Glutamatergic neuron (in vitro differentiated cells): ENCODE results near the gene EFCAB7. TPM values are rescaled to one million over a fixed set of nuclear protein-coding genes. Genes with fewer than 3 reads are reported as not detected.

ENCODE experiments used
- DNase-seq: peaks from one replicate; pipeline ENCODE4 v3.0.0; 2022
- H3K27ac Mint-ChIP-seq: one replicate; pipeline ENCODE4 v1.8.0; 2020; ENCODE audit warnings: mild to moderate bottlenecking, mixed read lengths, inconsistent platforms; ENCODE audit not compliant: unreplicated experiment
- H3K27me3 Mint-ChIP-seq: one replicate; pipeline ENCODE4 v1.8.0; 2020; ENCODE audit warnings: mild to moderate bottlenecking, moderate library complexity, mixed read lengths, inconsistent platforms; ENCODE audit not compliant: unreplicated experiment
- H3K36me3 Mint-ChIP-seq: one replicate; pipeline ENCODE4 v1.8.0; 2020; ENCODE audit warnings: mild to moderate bottlenecking, mixed read lengths, inconsistent platforms; ENCODE audit not compliant: unreplicated experiment
- H3K4me1 Mint-ChIP-seq: one replicate; pipeline ENCODE4 v1.8.0; 2020; ENCODE audit warnings: mild to moderate bottlenecking, low read depth, mixed read lengths, inconsistent platforms; ENCODE audit not compliant: unreplicated experiment
- H3K4me3 Mint-ChIP-seq: one replicate; pipeline ENCODE4 v1.8.0; 2020; ENCODE audit warnings: mild to moderate bottlenecking, mixed read lengths, inconsistent platforms; ENCODE audit not compliant: unreplicated experiment
- H3K9me3 Mint-ChIP-seq: one replicate; pipeline ENCODE4 v1.8.0; 2020; ENCODE audit warnings: mild to moderate bottlenecking, moderate library complexity, mixed read lengths, inconsistent platforms; ENCODE audit not compliant: unreplicated experiment
- CTCF ChIP-seq: fragments of 200-600 bp; sonication (generic); IDR thresholded peaks from one replicate; pipeline ENCODE4 v1.5.0; 2021; ENCODE audit not compliant: partially characterized antibody, unreplicated experiment
- total RNA-seq: library from RNA; stranded (reverse); fragmentation: NEBNext Ultra II Directional; extraction: Animal tissue kit (Norgen Biotek cat#: 25700); gene quantifications from one replicate; pipeline ENCODE4 v1.2.1, GENCODE V29; 2021; ENCODE audit not compliant: unreplicated experiment

Gene EFCAB7
- total RNA-seq, 1 donor from 2014 or later: 6.6 TPM

DNA sequence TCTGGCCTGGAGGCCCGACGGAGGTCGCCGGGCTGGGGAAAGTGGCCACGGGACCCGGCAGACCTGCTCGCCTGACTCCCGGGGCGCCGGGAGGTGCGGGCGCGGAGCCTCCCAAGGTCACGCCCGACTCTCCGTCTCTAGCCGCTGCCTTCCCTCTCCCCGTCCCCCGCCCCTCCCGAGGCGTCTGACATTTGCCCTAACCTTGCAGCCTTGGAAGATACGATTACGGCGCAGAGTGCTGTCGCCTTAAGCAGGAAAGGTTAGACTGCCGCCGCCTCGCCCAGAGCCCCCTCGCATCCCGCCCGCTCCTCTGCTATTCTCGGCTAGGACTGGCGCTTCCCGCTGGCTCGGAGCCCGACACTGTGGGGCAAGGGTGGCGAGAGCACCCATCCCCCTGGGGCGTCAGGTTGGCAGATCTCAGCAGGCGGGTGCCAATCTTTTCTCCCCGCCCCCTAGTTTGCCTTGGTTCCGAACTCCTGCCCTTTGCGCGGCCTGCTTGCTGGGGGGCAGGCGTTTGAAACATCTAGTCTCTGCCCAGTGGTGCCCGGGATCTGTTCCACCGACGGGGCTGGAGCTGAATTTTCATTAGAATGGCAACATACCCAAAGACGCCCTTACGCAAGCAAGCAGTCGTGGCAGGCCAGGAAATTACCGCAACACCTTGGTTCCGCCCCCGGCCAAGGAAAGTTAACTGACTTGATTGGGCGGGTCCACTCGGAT lies 70.7 kb downstream of the EFCAB7 start:
- Mint-ChIP-seq H3K27ac (no peak overlapping the region), H3K4me3 (peak overlapping the region; percentile 85), H3K4me1 (no peaks in the 10 kb centered on the region), H3K36me3 (no peaks in the 10 kb centered on the region), H3K9me3 (no peaks in the 10 kb centered on the region), H3K27me3 (peaks cover 5% of the 10 kb centered on the region)
- TF ChIP-seq CTCF: no peak
- peak; percentile 71 for DNase-seq

DNA sequence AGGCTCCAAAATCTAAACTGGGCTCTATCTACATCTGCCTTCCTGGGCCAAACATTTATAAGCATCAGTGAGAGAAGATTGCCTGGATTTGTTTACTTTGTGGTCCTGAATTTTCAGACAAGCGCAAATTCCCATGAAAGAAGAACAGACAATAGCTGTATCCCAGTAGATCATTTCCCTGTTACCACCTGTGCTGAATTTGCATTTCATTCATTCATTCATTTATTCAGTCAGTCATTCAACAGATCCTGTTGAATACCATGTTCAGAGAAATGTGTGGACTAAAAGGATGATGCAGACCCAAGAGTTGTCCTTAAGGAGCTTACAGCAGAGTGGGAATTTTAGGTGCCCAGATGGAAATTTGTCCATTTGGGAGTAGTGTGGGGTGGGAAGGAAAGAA lies 72.1 kb downstream of the EFCAB7 start:
- TF ChIP-seq CTCF: no peak
- no peak overlapping the region for H3K4me3 Mint-ChIP-seq
- H3K36me3 Mint-ChIP-seq: no peaks in the 10 kb centered on the region
- no peaks in the 10 kb centered on the region for H3K4me1 Mint-ChIP-seq
- no peak overlapping the region for H3K27ac Mint-ChIP-seq
- no peaks in the 10 kb centered on the region for H3K9me3 Mint-ChIP-seq
- no peak for DNase-seq
- peaks cover 5% of the 10 kb centered on the region for H3K27me3 Mint-ChIP-seq

GRCh38 chr1:63599799-63600198 lies 76.5 kb downstream of the EFCAB7 start:
- H3K4me1 Mint-ChIP-seq: no peaks in the 10 kb centered on the region
- no peaks in the 10 kb centered on the region for H3K9me3 Mint-ChIP-seq
- H3K27ac Mint-ChIP-seq: no peak overlapping the region
- no peak for DNase-seq
- TF ChIP-seq CTCF: no peak
- H3K36me3 Mint-ChIP-seq: no peaks in the 10 kb centered on the region
- H3K27me3 Mint-ChIP-seq: no peaks in the 10 kb centered on the region
- no peak overlapping the region for H3K4me3 Mint-ChIP-seq

- Mint-ChIP-seq H3K27ac (no peak overlapping the region), H3K4me1 (no peaks in the 10 kb centered on the region), H3K36me3 (no peaks in the 10 kb centered on the region), H3K9me3 (no peaks in the 10 kb centered on the region), H3K27me3 (no peaks in the 10 kb centered on the region), H3K4me3 (no peak overlapping the region)
- no peak for DNase-seq
- no peak for TF ChIP-seq CTCF
These were observed 76.9 kb downstream of the EFCAB7 start for GRCh38 chr1:63600248-63600647.

DNA sequence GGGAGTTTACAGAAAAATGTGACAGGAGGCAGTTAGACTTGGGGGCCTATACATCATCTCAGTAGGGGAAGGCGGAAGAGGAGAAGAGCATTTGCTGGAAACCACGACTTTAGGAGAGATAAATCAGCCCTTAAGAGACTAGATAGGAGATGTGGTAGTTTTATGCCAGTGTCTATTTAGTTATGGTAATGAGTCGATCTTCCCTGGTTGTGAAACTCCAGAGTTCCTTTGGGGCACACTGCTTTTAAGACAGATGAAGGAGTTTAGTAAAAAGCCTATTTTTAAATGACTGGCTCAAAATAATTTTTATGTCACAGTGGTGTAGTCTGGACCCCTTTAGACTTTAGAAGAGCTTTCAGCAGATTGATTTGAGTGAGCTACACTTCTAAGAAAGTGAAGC lies 77.7 kb downstream of the EFCAB7 start:
- no peak overlapping the region for H3K27ac Mint-ChIP-seq
- no peaks in the 10 kb centered on the region for H3K9me3 Mint-ChIP-seq
- no peak overlapping the region for H3K4me3 Mint-ChIP-seq

More for the DNA sequence above, 77.7 kb downstream of the EFCAB7 start:
- no peaks in the 10 kb centered on the region for H3K36me3 Mint-ChIP-seq
- DNase-seq: no peak
- H3K4me1 Mint-ChIP-seq: no peaks in the 10 kb centered on the region
- H3K27me3 Mint-ChIP-seq: no peaks in the 10 kb centered on the region
- TF ChIP-seq CTCF: no peak
